Mucosa of rectum (tissue), 2 donors: Measurements from ENCODE around the gene DGKB.

Source experiments
- H3K27ac ChIP-seq, 2 donors: one replicate each; pipeline ENCODE4 v1.7.0; 2013; ENCODE audit warnings: inconsistent platforms in 2 of 2, low read depth in 2 of 2, low read length in 2 of 2
- H3K27me3 ChIP-seq, 2 donors: one replicate each; pipeline ENCODE4 v1.7.0; 2013; ENCODE audit warnings: low read length in 2 of 2; ENCODE audit not compliant: control insufficient read depth in 2 of 2, insufficient read depth in 2 of 2
- H3K36me3 ChIP-seq, 2 donors: one replicate each; pipeline ENCODE4 v1.7.0; 2013; ENCODE audit warnings: low read length in 2 of 2; ENCODE audit not compliant: control insufficient read depth in 2 of 2, insufficient read depth in 2 of 2
- H3K4me1 ChIP-seq, 2 donors: one replicate each; pipeline ENCODE4 v1.7.0; 2013; ENCODE audit warnings: low read length in 2 of 2, mild to moderate bottlenecking in 1 of 2; ENCODE audit not compliant: control insufficient read depth in 2 of 2, insufficient read depth in 2 of 2
- H3K4me3 ChIP-seq, 2 donors: one replicate each; pipeline ENCODE4 v1.7.0; 2013; ENCODE audit warnings: low read length in 2 of 2
- H3K9ac ChIP-seq, 2 donors: one replicate each; pipeline ENCODE4 v1.7.0; 2013; ENCODE audit warnings: low read length in 2 of 2, low read depth in 1 of 2, mild to moderate bottlenecking in 1 of 2
- H3K9me3 ChIP-seq, 2 donors: one replicate each; pipeline ENCODE4 v1.7.0; 2013; ENCODE audit warnings: low read length in 2 of 2; ENCODE audit not compliant: control insufficient read depth in 2 of 2
- donor health status: healthy.
- donor health status: Normal muscosa, but diverticular disease.

The DGKB gene

GRCh38 chr7:14207711-14208110, 694.8 kb downstream of the DGKB start:
- Histone ChIP-seq H3K27ac (no peak overlapping the region), H3K9me3 (no peaks in the 10 kb centered on the region), H3K4me3 (no peak overlapping the region), H3K36me3 (no peaks in the 10 kb centered on the region), H3K4me1 (no peaks in the 10 kb centered on the region), H3K9ac (no peak overlapping the region), H3K27me3 (no peaks in the 10 kb centered on the region)

GRCh38 chr7:14207138-14207537, 695.4 kb downstream of the DGKB start:
- H3K4me3 ChIP-seq: no peak overlapping the region
- H3K27ac ChIP-seq: no peak overlapping the region
- no peaks in the 10 kb centered on the region for H3K4me1 ChIP-seq
- H3K9ac ChIP-seq: no peak overlapping the region
- H3K9me3 ChIP-seq: no peaks in the 10 kb centered on the region
- H3K36me3 ChIP-seq: no peaks in the 10 kb centered on the region
- no peaks in the 10 kb centered on the region for H3K27me3 ChIP-seq

DNA sequence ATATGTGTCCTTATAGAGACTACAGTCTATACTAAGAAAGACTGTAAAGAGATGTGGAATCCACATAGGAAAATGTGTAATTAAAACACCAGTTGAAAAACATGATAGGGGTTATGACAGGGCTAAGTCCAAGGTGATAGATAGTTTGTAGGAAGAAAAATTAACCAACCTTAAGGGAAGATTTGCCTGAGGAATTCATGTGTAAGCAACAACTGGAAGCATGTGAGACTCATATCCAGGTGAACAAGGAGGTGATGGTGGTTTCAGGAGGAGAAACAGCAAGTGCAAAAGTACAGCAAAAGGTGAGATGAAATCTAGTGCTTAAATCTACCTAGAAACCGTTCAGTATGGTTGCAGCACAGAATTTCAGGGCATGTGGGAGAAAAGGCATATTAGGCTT, 696.4 kb downstream of the DGKB start:
- Histone ChIP-seq H3K9ac (no peak overlapping the region), H3K27ac (no peak overlapping the region)

GRCh38 chr7:14201353-14201752, 701.2 kb downstream of the DGKB start:
- H3K4me1 ChIP-seq: no peaks in the 10 kb centered on the region
- no peak overlapping the region for H3K27ac ChIP-seq
- H3K4me3 ChIP-seq: no peak overlapping the region
- no peaks in the 10 kb centered on the region for H3K27me3 ChIP-seq
- no peak overlapping the region for H3K9ac ChIP-seq
- H3K9me3 ChIP-seq: no peaks in the 10 kb centered on the region
- no peaks in the 10 kb centered on the region for H3K36me3 ChIP-seq

More for the DNA sequence above, 696.4 kb downstream of the DGKB start:
- Histone ChIP-seq H3K36me3 (no peaks in the 10 kb centered on the region), H3K9me3 (no peaks in the 10 kb centered on the region), H3K4me1 (no peaks in the 10 kb centered on the region), H3K4me3 (no peak overlapping the region), H3K27me3 (no peaks in the 10 kb centered on the region)

- Histone ChIP-seq H3K36me3 (no peaks in the 10 kb centered on the region), H3K4me3 (no peak overlapping the region), H3K27ac (no peak overlapping the region), H3K9me3 (no peaks in the 10 kb centered on the region), H3K27me3 (no peaks in the 10 kb centered on the region), H3K4me1 (no peaks in the 10 kb centered on the region), H3K9ac (no peak overlapping the region)
Observed at GRCh38 chr7:14199336-14199735, 703.2 kb downstream of the DGKB start.

- Histone ChIP-seq H3K36me3 (no peaks in the 10 kb centered on the region), H3K27ac (no peak overlapping the region), H3K27me3 (no peaks in the 10 kb centered on the region), H3K4me3 (no peak overlapping the region), H3K4me1 (no peaks in the 10 kb centered on the region), H3K9ac (no peak overlapping the region), H3K9me3 (no peaks in the 10 kb centered on the region)
Observed at GRCh38 chr7:14197280-14197679, 705.3 kb downstream of the DGKB start.

- Histone ChIP-seq H3K9ac (no peak overlapping the region), H3K4me3 (no peak overlapping the region), H3K27ac (no peak overlapping the region), H3K4me1 (no peaks in the 10 kb centered on the region), H3K36me3 (no peaks in the 10 kb centered on the region), H3K9me3 (no peaks in the 10 kb centered on the region), H3K27me3 (no peaks in the 10 kb centered on the region)
Observed at GRCh38 chr7:14196555-14196954, 706.0 kb downstream of the DGKB start.

DNA sequence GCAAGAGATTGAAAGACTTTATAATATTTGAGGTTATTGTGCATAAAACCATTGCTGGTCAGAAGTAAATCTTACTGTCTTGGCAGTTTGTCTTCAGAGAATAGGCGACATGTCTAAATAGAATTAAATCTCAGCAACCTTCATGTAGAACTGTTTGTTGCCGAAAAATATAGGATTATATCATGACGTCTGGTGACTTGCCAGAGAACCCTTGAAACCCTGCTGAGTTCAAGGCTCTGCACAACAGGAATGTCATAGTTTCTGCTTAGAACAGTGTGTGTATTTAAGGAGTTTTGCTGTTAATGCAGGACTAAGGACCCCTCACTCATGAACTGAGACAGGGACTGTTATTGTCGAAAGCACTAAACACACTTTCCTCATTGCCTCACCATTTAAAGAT, 706.7 kb downstream of the DGKB start:
- Histone ChIP-seq H3K9me3 (no peaks in the 10 kb centered on the region), H3K4me1 (no peaks in the 10 kb centered on the region), H3K36me3 (no peaks in the 10 kb centered on the region), H3K27ac (no peak overlapping the region), H3K4me3 (no peak overlapping the region), H3K27me3 (no peaks in the 10 kb centered on the region), H3K9ac (no peak overlapping the region)

DNA sequence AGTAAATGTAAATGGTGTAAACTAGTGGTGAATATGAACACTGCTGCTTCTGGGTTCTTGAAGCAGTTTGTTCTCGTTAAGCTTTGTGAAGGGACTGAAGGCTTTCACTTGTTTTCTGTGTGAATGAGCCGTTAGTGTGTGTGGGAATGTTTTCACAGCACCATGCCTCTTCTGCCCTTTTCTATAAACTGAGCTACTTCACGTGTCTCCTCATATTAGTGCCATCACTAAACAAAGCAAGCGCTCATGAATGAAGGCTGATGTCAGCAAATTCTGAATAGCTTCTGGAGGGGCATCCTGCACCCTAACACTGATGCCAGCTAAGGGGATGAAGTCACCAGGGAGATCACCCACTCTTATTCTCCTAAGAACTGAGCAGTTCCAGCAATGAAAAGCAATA, 707.5 kb downstream of the DGKB start:
- H3K4me3 ChIP-seq: no peak overlapping the region

GRCh38 chr7:14191686-14192098, 710.9 kb downstream of the DGKB start:
- Histone ChIP-seq H3K36me3 (no peaks in the 10 kb centered on the region), H3K27ac (no peak overlapping the region), H3K27me3 (no peaks in the 10 kb centered on the region), H3K9ac (no peak overlapping the region), H3K4me3 (no peak overlapping the region), H3K4me1 (no peaks in the 10 kb centered on the region), H3K9me3 (no peaks in the 10 kb centered on the region)

More for the DNA sequence above, 707.5 kb downstream of the DGKB start:
- H3K9ac ChIP-seq: no peak overlapping the region
- no peaks in the 10 kb centered on the region for H3K27me3 ChIP-seq
- H3K9me3 ChIP-seq: no peaks in the 10 kb centered on the region
- no peaks in the 10 kb centered on the region for H3K4me1 ChIP-seq
- no peak overlapping the region for H3K27ac ChIP-seq
- H3K36me3 ChIP-seq: no peaks in the 10 kb centered on the region

DNA sequence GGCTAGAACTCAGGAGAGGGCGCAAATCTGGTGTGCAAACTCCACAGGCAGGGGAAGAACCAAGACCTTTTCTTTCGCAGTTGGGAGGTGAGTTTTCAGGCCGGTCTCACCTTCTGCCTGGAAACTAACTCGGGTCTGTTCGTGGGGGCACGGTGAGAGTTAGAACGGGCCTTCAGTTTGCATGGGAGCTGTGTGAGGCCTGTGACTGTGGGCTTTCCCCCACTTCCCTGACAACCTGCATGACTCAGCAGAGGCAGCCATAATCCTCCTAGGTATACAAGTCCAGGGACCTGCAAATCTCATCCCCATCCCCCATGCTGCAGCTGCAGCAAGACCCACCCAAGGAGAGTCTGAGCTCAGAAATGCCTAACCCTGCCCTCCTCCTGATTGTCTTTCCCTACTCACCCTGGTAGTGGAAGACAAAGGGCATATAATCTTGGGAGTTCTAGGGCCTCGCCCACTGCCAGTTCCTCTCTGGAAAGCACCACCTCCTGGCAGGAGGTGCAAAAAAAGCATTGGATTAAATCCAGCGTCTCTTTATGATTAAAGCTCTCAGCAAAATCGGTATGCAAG, 718.2 kb downstream of the DGKB start:
- Histone ChIP-seq H3K4me1 (no peaks in the 10 kb centered on the region), H3K9me3 (no peaks in the 10 kb centered on the region), H3K9ac (no peak overlapping the region), H3K27me3 (no peaks in the 10 kb centered on the region), H3K36me3 (no peaks in the 10 kb centered on the region), H3K4me3 (no peak overlapping the region), H3K27ac (no peak overlapping the region)
